ENCODE data around the gene EN2.

EN2 gene

GRCh38 chr7:155450558-155450969 lies 7.4 kb upstream of the EN2 start:
- DNase-seq (ENCODE audit: low read depth in 1 of 2, low spot score in 1 of 2), result no peak

- DNase-seq (ENCODE audit: low read depth in 1 of 2, low spot score in 1 of 2), result no peak
Measured at GRCh38 chr7:155450970-155451801, 6.7 kb upstream of the EN2 start.

- DNase-seq (ENCODE audit: low read depth in 1 of 2, low spot score in 1 of 2), result no peak
Measured at GRCh38 chr7:155451840-155452239, 6.1 kb upstream of the EN2 start.

GRCh38 chr7:155452505-155453295 lies 5.2 kb upstream of the EN2 start:
- no peak for DNase-seq (ENCODE audit: low read depth in 1 of 2, low spot score in 1 of 2)

GRCh38 chr7:155453296-155454182 lies 4.4 kb upstream of the EN2 start:
- no peak for DNase-seq (ENCODE audit: low read depth in 1 of 2, low spot score in 1 of 2)

GRCh38 chr7:155454183-155455112 lies 3.5 kb upstream of the EN2 start:
- DNase-seq (ENCODE audit: low read depth in 1 of 2, low spot score in 1 of 2), result no peak

- no peak for DNase-seq (ENCODE audit: low read depth in 1 of 2, low spot score in 1 of 2)
Measured at GRCh38 chr7:155455132-155455693, 2.7 kb upstream of the EN2 start.

- no peak for DNase-seq (ENCODE audit: low read depth in 1 of 2, low spot score in 1 of 2)
Measured at GRCh38 chr7:155455776-155456737, 1.9 kb upstream of the EN2 start.

GRCh38 chr7:155456738-155457543 lies 988 bp upstream of the EN2 start:
- DNase-seq (ENCODE audit: low read depth in 1 of 2, low spot score in 1 of 2), result no peak

GRCh38 chr7:155457544-155458110 lies 302 bp upstream of the EN2 start:
- no peak for DNase-seq (ENCODE audit: low read depth in 1 of 2, low spot score in 1 of 2)

- no peak for DNase-seq (ENCODE audit: low read depth in 1 of 2, low spot score in 1 of 2)
Measured at GRCh38 chr7:155458878-155459699, 1.2 kb downstream of the EN2 start.

- no peak for DNase-seq (ENCODE audit: low read depth in 1 of 2, low spot score in 1 of 2)
Measured at GRCh38 chr7:155459700-155460461, 2.0 kb downstream of the EN2 start.

- no peak for DNase-seq (ENCODE audit: low read depth in 1 of 2, low spot score in 1 of 2)
Measured at GRCh38 chr7:155460926-155461613, 3.1 kb downstream of the EN2 start.

- no peak for DNase-seq (ENCODE audit: low read depth in 1 of 2, low spot score in 1 of 2)
Measured at GRCh38 chr7:155461631-155462030, 3.7 kb downstream of the EN2 start.

- no peak for DNase-seq (ENCODE audit: low read depth in 1 of 2, low spot score in 1 of 2)
Measured at GRCh38 chr7:155462163-155462735, 4.3 kb downstream of the EN2 start.

Measured in activated T-helper 1 cell treated with anti-CD3 and anti-CD28 coated beads, Interleukin-2, amount 50 U/mL, for 16 hours (primary cell).